ENCODE measurements around the gene FMNL2.
"Not testable (repeated sequence)": the region's sequence is repeated elsewhere in the genome, so short reads cannot be mapped to it uniquely, and the experiment has no call there.

FMNL2 gene

GRCh38 chr2:152376385-152376784 lies 41.4 kb downstream of the FMNL2 start:
- no peak for DNase-seq (ENCODE audit: low spot score)

DNA sequence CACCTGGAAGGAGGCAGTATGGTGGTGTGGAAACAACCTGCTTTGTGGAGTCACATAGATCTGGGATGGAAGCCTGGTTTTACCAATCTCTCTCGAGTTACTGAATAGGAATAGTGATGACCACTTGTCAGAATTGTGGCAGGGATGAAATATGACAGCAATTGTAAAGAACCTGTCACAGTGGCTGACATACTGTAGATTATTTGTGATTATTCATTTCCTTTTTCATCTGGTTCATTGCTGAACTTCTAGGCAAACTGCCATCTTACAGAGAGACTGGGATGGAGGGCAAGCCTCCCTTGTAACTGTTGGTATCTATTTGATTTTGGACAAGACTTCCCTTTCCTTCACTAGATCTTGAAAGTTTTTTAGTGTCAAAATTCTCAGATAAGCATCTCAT lies 42.0 kb downstream of the FMNL2 start:
- no peak for DNase-seq (ENCODE audit: low spot score)

GRCh38 chr2:152379089-152379488 lies 44.1 kb downstream of the FMNL2 start:
- no peak for DNase-seq (ENCODE audit: low spot score)

DNA sequence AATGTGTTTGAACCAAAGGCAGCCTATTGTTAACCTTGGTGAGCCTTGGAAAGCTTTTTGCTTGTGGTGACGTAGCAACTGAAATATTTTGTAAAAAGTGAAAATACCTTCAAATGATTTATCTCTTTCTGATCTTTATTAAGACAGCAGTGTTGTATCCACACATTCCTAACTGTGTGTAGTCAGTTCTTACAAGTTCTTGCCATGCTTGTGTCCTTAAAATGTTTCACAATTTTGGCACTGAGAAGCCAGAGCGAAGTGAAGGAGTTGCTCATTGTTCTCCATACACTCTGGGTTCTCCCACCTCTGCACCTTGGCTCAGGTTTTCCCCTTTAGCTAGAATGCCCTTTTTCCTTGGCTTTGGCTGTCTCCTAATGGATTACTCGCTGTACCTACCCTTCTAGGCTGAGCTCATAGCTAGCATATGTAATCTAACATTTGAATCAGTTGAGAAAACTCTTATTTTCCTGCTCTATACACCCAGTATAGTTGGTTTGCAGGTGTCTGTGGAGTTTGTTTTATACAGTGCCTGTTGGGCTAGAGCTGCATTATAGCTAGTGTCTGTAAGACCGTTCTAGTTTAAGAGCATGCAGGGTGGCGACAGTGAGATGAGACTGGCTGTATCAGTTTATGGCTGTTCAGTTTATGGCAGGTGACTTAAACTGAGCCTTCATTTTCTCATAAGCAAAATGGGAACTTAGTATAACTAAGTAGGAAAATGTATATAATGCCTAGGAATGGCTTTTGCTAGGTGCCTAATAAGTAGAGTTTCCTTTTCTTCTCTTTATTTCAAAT lies 45.5 kb downstream of the FMNL2 start:
- DNase-seq (ENCODE audit: low spot score) = no peak

- no peak for DNase-seq (ENCODE audit: low spot score)
Observed at GRCh38 chr2:152383702-152384101, 48.7 kb downstream of the FMNL2 start.

- no peak for DNase-seq (ENCODE audit: low spot score)
Observed at GRCh38 chr2:152384992-152385391, 50.0 kb downstream of the FMNL2 start.

- DNase-seq (ENCODE audit: low spot score) = no peak
Observed at GRCh38 chr2:152385650-152386049, 50.7 kb downstream of the FMNL2 start.

- DNase-seq (ENCODE audit: low spot score) = no peak
Observed at GRCh38 chr2:152386266-152386665, 51.3 kb downstream of the FMNL2 start.

DNA sequence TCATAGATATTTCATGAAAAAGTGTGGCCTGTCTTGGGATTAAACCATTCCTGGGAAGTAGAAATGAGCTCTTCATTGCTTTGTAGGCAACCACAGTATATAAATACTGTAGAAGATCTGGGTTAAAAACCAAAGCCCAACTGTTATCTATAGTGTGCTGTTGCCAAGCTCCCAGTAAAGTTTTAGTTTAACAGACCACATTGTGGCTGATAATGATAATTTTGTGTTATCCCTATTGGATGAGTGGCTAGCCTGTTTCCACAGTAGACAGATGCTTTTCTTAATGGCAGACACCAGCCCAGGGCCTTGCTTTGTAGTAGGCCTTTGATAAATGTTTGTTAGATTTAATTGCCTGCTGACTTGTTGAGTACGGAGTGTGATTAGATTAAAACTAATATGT lies 52.1 kb downstream of the FMNL2 start:
- DNase-seq (ENCODE audit: low spot score) = no peak

DNA sequence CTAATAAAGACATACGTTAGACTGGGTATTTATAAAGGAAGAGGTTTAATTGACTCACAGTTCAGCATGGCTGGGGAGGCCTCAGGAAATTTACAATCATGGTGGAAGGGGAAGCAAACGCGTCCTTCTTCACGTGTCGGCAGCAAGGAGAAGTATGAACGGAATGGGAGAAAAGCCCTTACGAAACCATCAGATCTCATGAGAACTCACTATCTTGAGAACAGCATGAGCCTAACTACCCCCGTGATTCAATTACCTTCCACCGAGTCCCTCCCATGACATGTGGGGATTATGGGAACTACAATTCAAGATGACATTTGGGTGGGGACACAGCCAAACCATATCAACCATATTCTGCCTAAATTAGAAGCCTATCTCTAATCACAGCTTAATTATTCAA lies 53.3 kb downstream of the FMNL2 start:
- not testable (repeated sequence) for DNase-seq (ENCODE audit: low spot score)

DNA sequence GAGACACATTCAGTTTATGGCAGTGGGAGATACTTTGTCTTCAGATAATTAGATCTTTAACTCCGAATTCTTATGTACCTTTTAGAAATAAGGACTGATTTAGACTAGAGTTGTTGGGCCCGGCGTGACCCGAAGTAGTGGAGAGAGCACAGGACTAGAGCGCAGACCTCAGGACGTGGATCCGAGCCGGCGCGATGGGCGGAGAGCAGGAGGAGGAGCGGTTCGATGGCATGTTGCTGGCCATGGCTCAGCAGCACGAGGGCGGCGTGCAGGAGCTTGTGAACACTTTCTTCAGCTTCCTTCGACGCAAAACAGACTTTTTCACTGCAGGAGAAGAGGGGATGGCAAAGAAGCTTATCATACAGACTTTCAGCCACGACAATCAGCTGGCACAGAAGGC lies 54.5 kb downstream of the FMNL2 start:
- DNase-seq (ENCODE audit: low spot score) = no peak

GRCh38 chr2:152390837-152391236 lies 55.9 kb downstream of the FMNL2 start:
- no peak for DNase-seq (ENCODE audit: low spot score)

DNA sequence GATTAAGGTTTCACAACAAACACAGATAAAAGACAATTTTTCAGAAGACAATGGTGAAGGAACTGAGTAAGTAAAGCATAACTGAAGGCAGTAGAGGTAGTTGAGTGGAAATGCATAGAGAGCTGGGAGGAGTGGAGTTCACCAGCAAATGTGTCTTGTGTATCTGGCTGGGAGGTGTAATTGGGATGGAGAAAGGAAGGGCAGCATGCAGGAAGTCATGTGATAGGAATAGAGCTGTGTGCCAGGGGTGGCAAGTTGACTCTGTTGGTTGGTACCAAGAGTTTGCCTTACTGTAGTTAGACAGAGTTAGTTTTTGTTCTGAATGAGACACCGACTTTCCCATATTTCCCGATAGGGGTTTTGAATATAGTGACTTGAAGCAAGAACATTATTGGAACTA lies 56.3 kb downstream of the FMNL2 start:
- DNase-seq (ENCODE audit: low spot score) = no peak

DNA sequence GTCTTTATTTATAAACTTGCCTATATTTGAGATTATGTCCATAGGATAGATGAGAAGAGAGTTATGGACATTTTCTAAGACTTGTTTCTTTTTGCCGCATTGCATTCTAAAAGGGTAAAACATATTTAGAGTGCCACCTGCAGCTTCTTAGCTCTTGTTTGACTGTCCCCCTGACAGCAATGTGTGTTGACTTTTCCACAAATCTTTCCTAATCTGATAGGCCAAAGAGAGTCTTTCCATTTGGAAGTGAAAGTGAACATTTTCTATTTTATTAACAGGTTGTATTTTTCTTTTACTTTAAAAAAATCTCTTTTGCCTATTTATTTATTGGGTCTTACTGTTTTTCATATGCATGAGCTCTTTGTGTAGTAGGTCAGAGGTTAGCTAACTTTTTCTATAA lies 58.4 kb downstream of the FMNL2 start:
- no peak for DNase-seq (ENCODE audit: low spot score)

DNA sequence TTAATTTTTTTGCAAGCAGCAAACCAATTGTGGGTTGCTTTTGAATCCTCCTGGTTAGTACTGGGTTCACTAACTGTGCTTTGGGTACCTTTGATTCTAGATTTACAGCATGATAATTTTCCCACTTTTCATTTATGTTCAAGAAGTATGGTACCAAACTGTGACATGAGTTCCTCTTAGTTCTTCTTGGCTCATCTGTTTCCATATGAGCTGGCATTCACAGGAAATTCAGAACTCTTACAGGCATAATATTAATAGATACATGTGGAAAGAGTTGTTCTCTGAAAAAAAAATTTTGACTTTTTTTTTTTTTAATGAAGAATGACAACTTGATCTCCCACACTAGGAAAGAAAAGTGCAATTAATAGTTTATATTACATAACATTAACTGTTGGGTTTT lies 59.4 kb downstream of the FMNL2 start:
- no peak for DNase-seq (ENCODE audit: low spot score)

DNA sequence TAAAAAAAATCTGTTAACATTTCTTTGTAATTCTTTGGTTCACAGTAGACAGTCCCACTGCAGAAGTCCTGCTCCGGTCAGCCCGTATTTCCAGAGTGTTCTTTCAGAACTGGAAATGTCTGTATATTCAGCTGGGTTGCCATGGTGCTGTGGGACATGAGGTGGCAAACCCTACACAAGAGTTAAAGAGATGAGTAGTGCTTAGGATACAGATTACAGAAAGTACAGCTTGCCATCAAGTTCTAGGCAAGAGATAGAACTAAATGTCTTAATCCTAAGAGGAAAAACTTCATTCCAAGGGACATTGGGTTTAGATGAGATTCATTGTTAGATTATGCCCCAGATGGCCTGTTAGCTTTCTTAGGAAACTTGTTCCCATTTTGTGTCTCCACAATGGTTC lies 60.1 kb downstream of the FMNL2 start:
- DNase-seq (ENCODE audit: low spot score) = no peak

DNA sequence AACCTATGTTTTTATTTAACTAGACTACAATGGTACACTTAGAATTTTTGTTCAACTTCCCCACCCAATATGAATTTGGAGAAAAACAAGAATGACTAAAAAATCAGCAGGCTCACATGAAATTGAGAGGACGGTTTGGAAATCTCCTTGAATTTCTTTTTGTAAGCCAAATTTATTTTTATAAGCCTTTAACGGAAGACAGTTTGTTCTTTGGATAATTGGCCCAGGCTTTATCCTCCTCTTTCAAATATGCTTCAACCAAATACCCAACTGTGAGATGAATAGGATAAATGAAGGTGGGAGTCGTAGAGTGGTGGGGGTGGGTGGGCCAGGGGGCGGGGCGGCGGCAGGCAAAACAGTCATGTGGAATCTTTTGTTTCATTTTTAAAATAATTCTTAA lies 60.6 kb downstream of the FMNL2 start:
- no peak for DNase-seq (ENCODE audit: low spot score)

- no peak for DNase-seq (ENCODE audit: low spot score)
Observed at GRCh38 chr2:152396051-152396511, 61.1 kb downstream of the FMNL2 start.

GRCh38 chr2:152396763-152397162 lies 61.8 kb downstream of the FMNL2 start:
- no peak for DNase-seq (ENCODE audit: low spot score)

GRCh38 chr2:152399003-152399402 lies 64.0 kb downstream of the FMNL2 start:
- no peak for DNase-seq (ENCODE audit: low spot score)

- DNase-seq (ENCODE audit: low spot score) = no peak
Observed at GRCh38 chr2:152400607-152401214, 65.7 kb downstream of the FMNL2 start.

- no peak for DNase-seq (ENCODE audit: low spot score)
Observed at GRCh38 chr2:152402780-152403759, 68.1 kb downstream of the FMNL2 start.

Data from CD4-positive, alpha-beta T cell treated with Interleukin-6 at 100 ng/mL for 8 hours (primary cell).